ENCODE results near the gene CARD19.
A peak's percentile ranks its signal among the peaks of the same experiment; 100 is the strongest.

Gene CARD19

GRCh38 chr9:93064392-93065134, 31.5 kb upstream of the CARD19 start:
- no CpG with 5 or more reads among the region's 12 CpGs for WGBS, 2 donors (ENCODE audit: extremely low coverage in 2 of 2, insufficient read length in 2 of 2, insufficient replicate concordance in 1 of 2)
- Histone ChIP-seq H3K27me3 (ENCODE audit: control insufficient read depth in 3 of 3, insufficient read depth in 3 of 3, low read depth in 1 of 3, low read length in 3 of 3) (peaks cover 0 to 33% (median 4%) of the 10 kb centered on the region in 3 experiments), H3K4me2 (ENCODE audit: insufficient read depth, low read length, poor library complexity, severe bottlenecking) (no peak overlapping the region), H2BK5ac (ENCODE audit: low read length) (no peak overlapping the region), H4K8ac (ENCODE audit: low read depth, low read length) (no peak overlapping the region), H2BK12ac (ENCODE audit: low read length) (no peak overlapping the region), H3K23ac (ENCODE audit: low read depth, low read length, poor library complexity) (peak overlapping the region; percentile 18), H3K9me3 (replicated peaks in 1 of 2; ENCODE audit: control insufficient read depth in 2 of 2, insufficient read depth in 1 of 2, low read depth in 1 of 2, low read length in 2 of 2) (no peaks in the 10 kb centered on the region), H3K4ac (ENCODE audit: low read length) (no peak overlapping the region), H3K9ac (ENCODE audit: low read depth, low read length, poor library complexity) (no peak overlapping the region), H3K79me1 (ENCODE audit: low read depth, low read length) (no peaks in the 10 kb centered on the region), H3K14ac (ENCODE audit: low read length) (no peak overlapping the region), H3K4me3 (ENCODE audit: low read length in 2 of 2) (no peak overlapping the region), H2BK120ac (ENCODE audit: low read depth, low read length) (no peak overlapping the region), H3K36me3 (replicated peaks in 1 of 2; ENCODE audit: control insufficient read depth in 2 of 2, insufficient read depth in 2 of 2, low read length in 2 of 2) (no peaks in the 10 kb centered on the region), H2AFZ (ENCODE audit: low read length) (no peak overlapping the region), H2BK15ac (ENCODE audit: low read length) (no peak overlapping the region), H3K18ac (ENCODE audit: low read length) (peak overlapping the region; percentile 13), H4K91ac (ENCODE audit: low read depth, low read length, poor library complexity) (no peak overlapping the region), H3K4me1 (ENCODE audit: control insufficient read depth in 2 of 2, insufficient read depth in 1 of 2, low read depth in 1 of 2, low read length in 2 of 2) (peaks cover 0 to 2% of the 10 kb centered on the region in 2 donors), H2AK5ac (ENCODE audit: low read depth, low read length) (peak overlapping the region; percentile 15), H3K27ac (replicated peaks; ENCODE audit: low read length) (no peak overlapping the region)
- DNase-seq (ENCODE audit: low spot score), result no peak

GRCh38 chr9:93065135-93065720, 30.8 kb upstream of the CARD19 start:
- Histone ChIP-seq H3K18ac (ENCODE audit: low read length) (no peak overlapping the region), H3K4me1 (ENCODE audit: control insufficient read depth in 2 of 2, insufficient read depth in 1 of 2, low read depth in 1 of 2, low read length in 2 of 2) (peaks cover 0 to 2% of the 10 kb centered on the region in 2 donors), H3K36me3 (replicated peaks in 1 of 2; ENCODE audit: control insufficient read depth in 2 of 2, insufficient read depth in 2 of 2, low read length in 2 of 2) (no peaks in the 10 kb centered on the region), H3K23ac (ENCODE audit: low read depth, low read length, poor library complexity) (no peak overlapping the region), H3K4me3 (ENCODE audit: low read length in 2 of 2) (no peak overlapping the region), H3K27me3 (ENCODE audit: control insufficient read depth in 3 of 3, insufficient read depth in 3 of 3, low read depth in 1 of 3, low read length in 3 of 3) (peaks cover 0 to 26% (median under 1%) of the 10 kb centered on the region in 3 experiments), H2AK5ac (ENCODE audit: low read depth, low read length) (peak overlapping the region; percentile 16), H4K91ac (ENCODE audit: low read depth, low read length, poor library complexity) (no peak overlapping the region), H2BK5ac (ENCODE audit: low read length) (no peak overlapping the region), H3K4me2 (ENCODE audit: insufficient read depth, low read length, poor library complexity, severe bottlenecking) (no peak overlapping the region), H3K79me1 (ENCODE audit: low read depth, low read length) (no peaks in the 10 kb centered on the region), H2BK120ac (ENCODE audit: low read depth, low read length) (no peak overlapping the region), H2AFZ (ENCODE audit: low read length) (no peak overlapping the region), H2BK12ac (ENCODE audit: low read length) (no peak overlapping the region), H3K4ac (ENCODE audit: low read length) (no peak overlapping the region), H3K9me3 (replicated peaks in 1 of 2; ENCODE audit: control insufficient read depth in 2 of 2, insufficient read depth in 1 of 2, low read depth in 1 of 2, low read length in 2 of 2) (no peaks in the 10 kb centered on the region), H4K8ac (ENCODE audit: low read depth, low read length) (no peak overlapping the region), H2BK15ac (ENCODE audit: low read length) (no peak overlapping the region), H3K9ac (ENCODE audit: low read depth, low read length, poor library complexity) (no peak overlapping the region), H3K27ac (replicated peaks; ENCODE audit: low read length) (no peak overlapping the region), H3K14ac (ENCODE audit: low read length) (no peak overlapping the region)
- DNase-seq (ENCODE audit: low spot score), result no peak
- no CpG with 5 or more reads among the region's 15 CpGs for whole genome bisulfite sequencing, 2 donors (ENCODE audit: extremely low coverage in 2 of 2, insufficient read length in 2 of 2, insufficient replicate concordance in 1 of 2)

- Histone ChIP-seq H3K9ac (ENCODE audit: low read depth, low read length, poor library complexity) (no peak overlapping the region), H2BK15ac (ENCODE audit: low read length) (no peak overlapping the region), H3K79me1 (ENCODE audit: low read depth, low read length) (no peaks in the 10 kb centered on the region), H2BK12ac (ENCODE audit: low read length) (no peak overlapping the region), H3K4me1 (ENCODE audit: control insufficient read depth in 2 of 2, insufficient read depth in 1 of 2, low read depth in 1 of 2, low read length in 2 of 2) (peaks cover 0 to 2% of the 10 kb centered on the region in 2 donors), H3K4me3 (ENCODE audit: low read length in 2 of 2) (no peak overlapping the region), H3K23ac (ENCODE audit: low read depth, low read length, poor library complexity) (no peak overlapping the region), H3K36me3 (replicated peaks in 1 of 2; ENCODE audit: control insufficient read depth in 2 of 2, insufficient read depth in 2 of 2, low read length in 2 of 2) (no peaks in the 10 kb centered on the region), H3K27me3 (ENCODE audit: control insufficient read depth in 3 of 3, insufficient read depth in 3 of 3, low read depth in 1 of 3, low read length in 3 of 3) (peaks cover 0 to 12% (median 0%) of the 10 kb centered on the region in 3 experiments), H3K9me3 (replicated peaks in 1 of 2; ENCODE audit: control insufficient read depth in 2 of 2, insufficient read depth in 1 of 2, low read depth in 1 of 2, low read length in 2 of 2) (no peaks in the 10 kb centered on the region), H2AFZ (ENCODE audit: low read length) (no peak overlapping the region), H3K14ac (ENCODE audit: low read length) (no peak overlapping the region), H3K27ac (replicated peaks; ENCODE audit: low read length) (no peak overlapping the region), H2AK5ac (ENCODE audit: low read depth, low read length) (no peak overlapping the region), H2BK120ac (ENCODE audit: low read depth, low read length) (no peak overlapping the region), H3K18ac (ENCODE audit: low read length) (no peak overlapping the region), H2BK5ac (ENCODE audit: low read length) (no peak overlapping the region), H3K4ac (ENCODE audit: low read length) (no peak overlapping the region), H3K4me2 (ENCODE audit: insufficient read depth, low read length, poor library complexity, severe bottlenecking) (no peak overlapping the region), H4K8ac (ENCODE audit: low read depth, low read length) (no peak overlapping the region), H4K91ac (ENCODE audit: low read depth, low read length, poor library complexity) (no peak overlapping the region)
- no peak for DNase-seq (ENCODE audit: low spot score)
- WGBS, 2 donors (ENCODE audit: extremely low coverage in 2 of 2, insufficient read length in 2 of 2, insufficient replicate concordance in 1 of 2), result no CpG with 5 or more reads among the region's 3 CpGs
Observed at GRCh38 chr9:93066978-93067603, 28.9 kb upstream of the CARD19 start.

- Histone ChIP-seq H3K14ac (ENCODE audit: low read length) (no peak overlapping the region), H3K36me3 (replicated peaks in 1 of 2; ENCODE audit: control insufficient read depth in 2 of 2, insufficient read depth in 2 of 2, low read length in 2 of 2) (no peaks in the 10 kb centered on the region), H3K27ac (replicated peaks; ENCODE audit: low read length) (no peak overlapping the region), H3K9ac (ENCODE audit: low read depth, low read length, poor library complexity) (no peak overlapping the region), H3K4me2 (ENCODE audit: insufficient read depth, low read length, poor library complexity, severe bottlenecking) (no peak overlapping the region), H3K4me3 (ENCODE audit: low read length in 2 of 2) (no peak overlapping the region), H3K23ac (ENCODE audit: low read depth, low read length, poor library complexity) (no peak overlapping the region), H4K8ac (ENCODE audit: low read depth, low read length) (no peak overlapping the region), H2AFZ (ENCODE audit: low read length) (no peak overlapping the region), H3K9me3 (replicated peaks in 1 of 2; ENCODE audit: control insufficient read depth in 2 of 2, insufficient read depth in 1 of 2, low read depth in 1 of 2, low read length in 2 of 2) (no peaks in the 10 kb centered on the region), H3K18ac (ENCODE audit: low read length) (no peak overlapping the region), H2BK120ac (ENCODE audit: low read depth, low read length) (no peak overlapping the region), H3K27me3 (ENCODE audit: control insufficient read depth in 3 of 3, insufficient read depth in 3 of 3, low read depth in 1 of 3, low read length in 3 of 3) (peaks cover 0 to 7% (median 0%) of the 10 kb centered on the region in 3 experiments), H2BK5ac (ENCODE audit: low read length) (no peak overlapping the region), H3K4me1 (ENCODE audit: control insufficient read depth in 2 of 2, insufficient read depth in 1 of 2, low read depth in 1 of 2, low read length in 2 of 2) (no peaks in the 10 kb centered on the region), H2BK12ac (ENCODE audit: low read length) (no peak overlapping the region), H3K79me1 (ENCODE audit: low read depth, low read length) (no peaks in the 10 kb centered on the region), H4K91ac (ENCODE audit: low read depth, low read length, poor library complexity) (no peak overlapping the region), H2AK5ac (ENCODE audit: low read depth, low read length) (no peak overlapping the region), H2BK15ac (ENCODE audit: low read length) (no peak overlapping the region), H3K4ac (ENCODE audit: low read length) (no peak overlapping the region)
- no peak for DNase-seq (ENCODE audit: low spot score)
- whole genome bisulfite sequencing, 2 donors (ENCODE audit: extremely low coverage in 2 of 2, insufficient read length in 2 of 2, insufficient replicate concordance in 1 of 2), result no CpG with 5 or more reads among the region's 4 CpGs
Observed at GRCh38 chr9:93068956-93069355, 27.1 kb upstream of the CARD19 start.
